Natural killer cell (primary cell): Measurements from ENCODE around the gene HMG20B. TPM values are rescaled to one million over a fixed set of nuclear protein-coding genes. Genes with fewer than 3 reads are reported as not detected.
A peak's percentile ranks its signal among the peaks of the same experiment; 100 is the strongest.

Experiments
- ATAC-seq, 3 donors: fragments of 150-1000 bp in 2 of 3; fragments of 200-7000 bp in 1 of 3; cut with Tn5 transposase; 1 replicate in 1 of 3; 2 replicates in 2 of 3; pipeline ENCODE4 v1.10.0; 2021; ENCODE audit warnings: mild to moderate bottlenecking in 2 of 3, moderate library complexity in 2 of 3
- DNase-seq, 2 donors: peaks; one replicate each; pipeline versions ENCODE4 v3.0.0 to v3.0.0-alpha.2; 2013 to 2021; ENCODE audit warnings: mixed read lengths in 1 of 2
- H3K27ac ChIP-seq: one replicate; pipeline ENCODE4 v1.5.1; 2013; ENCODE audit warnings: mild to moderate bottlenecking, low read length
- H3K27me3 ChIP-seq: one replicate; pipeline ENCODE4 v1.6.1; 2013; ENCODE audit warnings: low read length; ENCODE audit not compliant: control insufficient read depth, insufficient read depth
- H3K36me3 ChIP-seq: one replicate; pipeline ENCODE4 v1.6.1; 2013; ENCODE audit warnings: low read length; ENCODE audit not compliant: control insufficient read depth, insufficient read depth
- H3K4me1 ChIP-seq: one replicate; pipeline ENCODE4 v1.6.1; 2013; ENCODE audit warnings: low read length; ENCODE audit not compliant: control insufficient read depth, insufficient read depth
- H3K4me3 ChIP-seq: one replicate; pipeline ENCODE4 v1.5.1; 2013; ENCODE audit warnings: low read length
- H3K9me3 ChIP-seq: one replicate; pipeline ENCODE4 v1.6.1; 2013; ENCODE audit warnings: low read length; ENCODE audit not compliant: control insufficient read depth, insufficient read depth
- H3K27ac Mint-ChIP-seq, 2 donors: one replicate each; pipeline ENCODE4 v1.8.0; 2022; ENCODE audit warnings: mild to moderate bottlenecking in 2 of 2, mixed read lengths in 2 of 2, moderate library complexity in 1 of 2
- H3K27me3 Mint-ChIP-seq, 2 donors: one replicate each; pipeline ENCODE4 v1.8.0; 2022; ENCODE audit warnings: low read depth in 2 of 2, mixed read lengths in 2 of 2
- H3K36me3 Mint-ChIP-seq: one replicate; pipeline ENCODE4 v1.8.0; 2022; ENCODE audit warnings: mixed read lengths
- H3K4me1 Mint-ChIP-seq, 2 donors: one replicate each; pipeline ENCODE4 v1.8.0; 2022; ENCODE audit warnings: mixed read lengths in 2 of 2
- H3K4me3 Mint-ChIP-seq: one replicate; pipeline ENCODE4 v1.8.0; 2022; ENCODE audit warnings: mild to moderate bottlenecking, moderate library complexity, mixed read lengths
- H3K9me3 Mint-ChIP-seq, 2 donors: one replicate each; pipeline ENCODE4 v1.8.0; 2022; ENCODE audit warnings: mixed read lengths in 2 of 2
- WGBS: methylation state at CpG from one replicate; pipeline ENCODE4 v1.1.7; 2013; ENCODE audit warnings: missing lambda C conversion rate; ENCODE audit not compliant: insufficient coverage; 5-methylcytosine and 5-hydroxymethylcytosine counted together
- intact Hi-C: fragments of 100-400 bp; cut with micrococcal nuclease; formaldehyde crosslinking; loops from one replicate; pipeline ENCODE4 v1.14.2; 2022
- total RNA-seq, 4 donors: library from RNA; stranded (reverse); fragments of 120-200 nt in 1 of 4; gene quantifications; one replicate each; pipeline versions ENCODE4 v1.2.3 to v1.2.4, GENCODE V29; 2013 to 2022
- TF ChIP-seq, protein P1 (sequence below): fragments of 200-600 bp; IDR thresholded peaks from one replicate; pipeline ENCODE4 v1.8.0; 2022; ENCODE audit warnings: antibody characterized with exemption

Gene HMG20B
- total RNA-seq, 3 donors from 2014 or later (not counting 1 experiment from before 2014, with no cell fraction given), result 45.8 to 57.5 (median 52.1) TPM

DNA sequence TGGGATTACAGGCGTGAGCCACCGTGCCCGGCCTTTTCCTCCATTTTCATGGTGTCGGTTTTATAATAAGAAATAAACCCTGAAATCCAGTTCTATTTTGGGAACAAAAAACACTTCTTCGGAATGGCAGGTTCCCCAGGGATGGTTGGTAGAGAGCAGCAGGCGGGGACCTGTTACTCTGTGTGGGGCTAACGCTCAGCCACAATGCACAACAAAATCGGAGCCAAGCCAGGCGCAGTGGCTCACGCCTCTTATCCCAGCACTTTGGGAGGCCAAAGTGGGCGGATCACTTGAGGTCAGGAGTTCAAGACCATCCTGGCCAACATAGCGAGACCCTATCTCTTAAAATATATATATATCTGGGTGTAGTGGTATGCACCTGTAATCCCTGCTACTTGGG lies 28.3 kb downstream of the HMG20B start:
- Histone ChIP-seq H3K36me3 (no peaks in the 10 kb centered on the region), H3K27me3 (no peaks in the 10 kb centered on the region), H3K4me1 (peaks cover 22% of the 10 kb centered on the region), H3K27ac (no peak overlapping the region), H3K4me3 (no peak overlapping the region), H3K9me3 (no peaks in the 10 kb centered on the region)
- WGBS, result 93% methylated on average over 11 of the region's 12 CpGs
- TF ChIP-seq, protein P1, sequence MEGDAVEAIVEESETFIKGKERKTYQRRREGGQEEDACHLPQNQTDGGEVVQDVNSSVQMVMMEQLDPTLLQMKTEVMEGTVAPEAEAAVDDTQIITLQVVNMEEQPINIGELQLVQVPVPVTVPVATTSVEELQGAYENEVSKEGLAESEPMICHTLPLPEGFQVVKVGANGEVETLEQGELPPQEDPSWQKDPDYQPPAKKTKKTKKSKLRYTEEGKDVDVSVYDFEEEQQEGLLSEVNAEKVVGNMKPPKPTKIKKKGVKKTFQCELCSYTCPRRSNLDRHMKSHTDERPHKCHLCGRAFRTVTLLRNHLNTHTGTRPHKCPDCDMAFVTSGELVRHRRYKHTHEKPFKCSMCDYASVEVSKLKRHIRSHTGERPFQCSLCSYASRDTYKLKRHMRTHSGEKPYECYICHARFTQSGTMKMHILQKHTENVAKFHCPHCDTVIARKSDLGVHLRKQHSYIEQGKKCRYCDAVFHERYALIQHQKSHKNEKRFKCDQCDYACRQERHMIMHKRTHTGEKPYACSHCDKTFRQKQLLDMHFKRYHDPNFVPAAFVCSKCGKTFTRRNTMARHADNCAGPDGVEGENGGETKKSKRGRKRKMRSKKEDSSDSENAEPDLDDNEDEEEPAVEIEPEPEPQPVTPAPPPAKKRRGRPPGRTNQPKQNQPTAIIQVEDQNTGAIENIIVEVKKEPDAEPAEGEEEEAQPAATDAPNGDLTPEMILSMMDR, result no peak
- intact Hi-C loops, result no loop called here
- Mint-ChIP-seq H3K36me3 (no peaks in the 10 kb centered on the region), H3K4me3 (no peak overlapping the region), H3K27me3 (no peaks in the 10 kb centered on the region), H3K27ac (no peak overlapping the region), H3K4me1 (no peaks in the 10 kb centered on the region), H3K9me3 (no peaks in the 10 kb centered on the region)
- ATAC-seq (no peak), DNase-seq (no peak)

DNA sequence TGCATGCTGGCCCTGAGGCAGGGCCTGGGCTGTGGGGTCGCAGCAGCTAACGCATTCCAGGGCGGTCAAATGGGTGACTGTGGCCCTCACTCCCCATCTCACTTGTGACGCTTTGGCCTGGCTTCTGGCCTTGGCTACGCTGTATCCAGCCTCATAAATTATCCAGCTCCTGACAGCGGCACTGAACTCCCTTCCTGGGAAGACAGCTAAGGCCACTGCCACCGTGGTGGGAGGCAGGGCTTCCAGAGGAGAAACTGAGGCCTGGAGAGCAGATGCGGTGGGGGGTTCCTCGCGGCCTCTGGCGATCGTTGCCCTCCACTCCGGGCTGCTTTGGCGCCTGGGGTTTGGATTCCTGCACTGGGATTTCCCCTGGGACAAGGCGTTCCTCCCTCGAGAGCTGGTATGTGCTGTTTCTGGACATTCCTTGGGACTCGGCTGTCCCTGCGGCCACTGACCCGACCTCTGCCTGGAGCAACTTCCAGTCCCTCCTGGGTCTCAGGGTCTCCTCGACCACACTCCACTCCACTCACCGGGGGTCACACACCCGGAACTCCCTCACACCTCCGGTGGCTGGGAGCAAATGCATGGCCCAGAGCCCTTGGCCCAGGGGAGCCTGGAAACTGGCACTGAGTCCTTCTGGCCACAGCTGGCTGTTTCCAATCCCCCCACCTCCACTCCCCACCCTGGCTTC lies 30.5 kb downstream of the HMG20B start:
- peaks cover 43% of the 10 kb centered on the region for H3K4me1 ChIP-seq
- no peak for ATAC-seq
- intact Hi-C loops, result no loop called here
- H3K27me3 ChIP-seq, result no peaks in the 10 kb centered on the region
- no peak for DNase-seq
- TF ChIP-seq, protein P1, result no peak
- H3K4me1 Mint-ChIP-seq, result peaks cover 6 to 13% of the 10 kb centered on the region in 2 donors
- H3K27me3 Mint-ChIP-seq, result no peaks in the 10 kb centered on the region
- H3K4me3 ChIP-seq, result no peak overlapping the region
- H3K9me3 Mint-ChIP-seq, result no peaks in the 10 kb centered on the region
- H3K4me3 Mint-ChIP-seq, result no peak overlapping the region
- no peak overlapping the region for H3K27ac ChIP-seq
- no peaks in the 10 kb centered on the region for H3K36me3 Mint-ChIP-seq
- H3K27ac Mint-ChIP-seq, result no peak overlapping the region
- H3K36me3 ChIP-seq, result no peaks in the 10 kb centered on the region
- H3K9me3 ChIP-seq, result no peaks in the 10 kb centered on the region
- WGBS, result 94% methylated on average over 23 of the region's 23 CpGs

DNA sequence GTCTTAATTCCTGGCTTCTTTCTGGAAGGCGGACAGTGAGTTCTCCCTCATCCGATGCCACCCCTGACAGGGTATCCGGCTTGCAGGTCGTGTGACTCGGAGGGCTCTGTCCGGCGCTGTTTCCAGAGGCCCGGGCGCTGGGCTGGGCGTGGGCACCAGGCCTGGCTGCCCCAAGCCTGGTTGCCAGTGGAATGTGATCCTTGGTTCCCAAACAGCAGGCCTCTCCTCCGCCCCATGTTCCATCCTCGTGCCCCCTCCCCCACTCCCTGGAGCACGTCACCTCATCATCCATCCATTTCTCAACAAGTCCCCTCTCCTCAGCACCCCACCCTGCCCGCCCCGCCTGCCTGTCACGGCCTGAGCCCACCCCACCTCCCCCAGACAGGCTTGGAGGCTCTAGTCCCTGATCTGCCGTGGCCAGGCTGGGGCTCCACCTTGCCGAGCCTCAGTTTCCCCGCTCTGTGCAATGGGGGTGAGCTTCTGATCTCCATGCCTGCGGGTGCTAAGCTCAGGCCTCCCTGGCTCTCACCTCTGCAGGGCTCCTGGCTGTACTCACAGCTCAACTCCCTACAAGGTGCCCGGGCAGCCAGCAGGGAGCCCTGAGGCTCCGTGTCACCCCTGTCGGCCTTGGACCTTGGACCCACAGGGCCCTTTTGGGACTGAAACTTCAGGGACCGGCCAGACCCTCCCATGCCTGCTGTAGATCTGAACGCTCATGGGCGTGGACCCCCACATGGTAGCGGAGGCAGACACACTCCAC lies 31.7 kb downstream of the HMG20B start:
- Histone ChIP-seq H3K4me1 (peaks cover 52% of the 10 kb centered on the region), H3K4me3 (peak overlapping the region; percentile 14), H3K36me3 (no peaks in the 10 kb centered on the region), H3K9me3 (no peaks in the 10 kb centered on the region), H3K27ac (peak overlapping the region; percentile 47), H3K27me3 (no peaks in the 10 kb centered on the region)
- 65% methylated on average over 27 of the region's 27 CpGs for WGBS
- no peaks in the 10 kb centered on the region for H3K9me3 Mint-ChIP-seq
- DNase-seq, result no peak
- intact Hi-C loops, result no loop called here
- no peaks in the 10 kb centered on the region for H3K36me3 Mint-ChIP-seq
- no peak for ATAC-seq
- H3K27ac Mint-ChIP-seq, result no peak overlapping the region
- peak overlapping the region; percentile 38 for H3K4me3 Mint-ChIP-seq
- H3K27me3 Mint-ChIP-seq, result no peaks in the 10 kb centered on the region
- TF ChIP-seq, protein P1, result no peak
- H3K4me1 Mint-ChIP-seq, result peaks cover 7 to 21% of the 10 kb centered on the region in 2 donors
